SU-DHL-6 (cell line): Measurements from ENCODE around the gene BTBD2.

Experiments used
- H2AFZ ChIP-seq: fragments of 200-600 bp; sonication (generic); 2 replicates; pipeline ENCODE4 v1.6.1; 2014; ENCODE audit warnings: low read depth, mild to moderate bottlenecking, moderate library complexity, mixed read lengths, antibody characterized with exemption, low read length; ENCODE audit not compliant: severe bottlenecking
- H3F3A ChIP-seq: fragments of 200-600 bp; shearing (Covaris generic); 2 replicates; pipeline ENCODE4 v1.6.0; 2016; ENCODE audit warnings: antibody characterized with exemption, mild to moderate bottlenecking; ENCODE audit not compliant: insufficient read depth
- H3K27ac ChIP-seq: fragments of 200-600 bp; sonication (generic); 2 replicates; pipeline ENCODE4 v1.5.1; 2016; ENCODE audit warnings: low read depth, mild to moderate bottlenecking, low read length, moderate library complexity, mixed read lengths
- H3K27me3 ChIP-seq: fragments of 200-600 bp; sonication (generic), shearing (Covaris generic); 2 replicates; pipeline ENCODE4 v1.6.0; 2014; ENCODE audit warnings: mild to moderate bottlenecking, low read length
- H3K36me3 ChIP-seq: fragments of 200-600 bp; sonication (generic); 2 replicates; pipeline ENCODE4 v1.6.1; 2014; ENCODE audit warnings: mild to moderate bottlenecking, low read length, mixed read lengths
- H3K4me2 ChIP-seq: fragments of 300-600, 200-600 bp; shearing (Covaris generic), sonication (generic); 2 replicates; pipeline ENCODE4 v1.6.0; 2014; ENCODE audit warnings: low read length, low read depth, mild to moderate bottlenecking; ENCODE audit not compliant: poor library complexity, severe bottlenecking
- H3K4me3 ChIP-seq: fragments of 200-600 bp; sonication (generic); 2 replicates; pipeline ENCODE4 v1.5.1; 2014; ENCODE audit warnings: antibody characterized with exemption, low read length, mild to moderate bottlenecking, mixed read lengths; ENCODE audit not compliant: insufficient read depth, poor library complexity, severe bottlenecking
- H3K79me2 ChIP-seq: fragments of 200-600 bp; sonication (generic); 2 replicates; pipeline ENCODE4 v1.6.1; 2014; ENCODE audit warnings: mild to moderate bottlenecking, low read length, moderate library complexity; ENCODE audit not compliant: insufficient read depth
- H3K9ac ChIP-seq: fragments of 200-600 bp; sonication (generic); 2 replicates; pipeline ENCODE4 v1.7.0; 2014; ENCODE audit warnings: mild to moderate bottlenecking, low read length
- H3K9me2 ChIP-seq: fragments of 200-600 bp; sonication (generic); replicated peaks from 2 replicates; pipeline ENCODE4 v1.6.1; 2014; ENCODE audit warnings: low read length; ENCODE audit not compliant: insufficient read depth
- H3K9me3 ChIP-seq: fragments of 200-600 bp; sonication (generic); 2 replicates; pipeline ENCODE4 v1.6.1; 2014; ENCODE audit warnings: low read length, mixed read lengths; ENCODE audit not compliant: insufficient read depth
- H4K20me1 ChIP-seq: fragments of 200-600 bp; sonication (generic); 2 replicates; pipeline ENCODE4 v1.6.1; 2014; ENCODE audit warnings: low read depth, mild to moderate bottlenecking, antibody characterized with exemption, low read length, moderate library complexity, mixed read lengths
- CTCF ChIP-seq: fragments of 200-600 bp; sonication (generic); IDR thresholded peaks from one replicate; pipeline ENCODE4 v1.5.1; 2017; ENCODE audit warnings: antibody characterized with exemption, mild to moderate bottlenecking, low read length, moderate library complexity; ENCODE audit not compliant: insufficient read depth, poor library complexity, severe bottlenecking
- EZH2phosphoT487 ChIP-seq: fragments of 200-600 bp; sonication (generic), shearing (Covaris generic); conservative IDR thresholded peaks from 2 replicates; pipeline ENCODE4 v1.6.1; 2018; ENCODE audit warnings: mild to moderate bottlenecking, antibody characterized with exemption, low read length, moderate library complexity, mixed read lengths

Gene BTBD2

GRCh38 chr19:1935484-1936208, 79.9 kb downstream of the BTBD2 start:
- H3K9me3 ChIP-seq = no peaks in the 10 kb centered on the region
- no peaks in the 10 kb centered on the region for H3K9me2 ChIP-seq
- H4K20me1 ChIP-seq = no peaks in the 10 kb centered on the region
- H3K27ac ChIP-seq = no peak overlapping the region
- TF ChIP-seq EZH2phosphoT487 = no peak
- TF ChIP-seq CTCF = no peak
- H3K36me3 ChIP-seq = no peaks in the 10 kb centered on the region
- H3K79me2 ChIP-seq = no peaks in the 10 kb centered on the region
- H3K9ac ChIP-seq = no peak overlapping the region
- peaks cover 7% of the 10 kb centered on the region; the same call in 1 of the 2 replicates for H3F3A ChIP-seq
- H3K4me3 ChIP-seq = no peak overlapping the region
- no peak overlapping the region for H3K4me2 ChIP-seq
- no peak overlapping the region for H2AFZ ChIP-seq
- no peaks in the 10 kb centered on the region for H3K27me3 ChIP-seq
